Peyer's patch (tissue), 4 donors: ENCODE results near the gene ENG. TPM values are rescaled to one million over a fixed set of nuclear protein-coding genes. Genes with fewer than 3 reads are reported as not detected.

ENCODE experiments used
- DNase-seq, 3 donors: peaks; one replicate each; pipeline ENCODE4 v3.0.0-alpha.2; 2017 to 2019
- H3K27ac ChIP-seq, 4 donors: fragments of 200-600 bp; sonication (generic); one replicate each; pipeline ENCODE4 v1.5.1; 2016 to 2019
- H3K27me3 ChIP-seq, 2 donors: fragments of 200-600 bp; sonication (generic); one replicate each; pipeline ENCODE4 v1.5.1; 2019
- H3K36me3 ChIP-seq, 3 donors: fragments of 200-600 bp; sonication (generic); one replicate each; pipeline ENCODE4 v1.5.1; 2016 to 2019
- H3K4me1 ChIP-seq, 4 donors: fragments of 200-600 bp; sonication (generic); one replicate each; pipeline ENCODE4 v1.5.1; 2016 to 2019
- H3K4me3 ChIP-seq, 4 donors: fragments of 200-600 bp; sonication (generic); 1 replicate in 3 of 4; 2 replicates in 1 of 4; pipeline ENCODE4 v1.5.1; 2016 to 2019; ENCODE audit warnings: mild to moderate bottlenecking in 1 of 4
- H3K9me3 ChIP-seq, 4 donors: fragments of 200-600 bp; sonication (generic); one replicate each; pipeline ENCODE4 v1.5.1; 2016 to 2019; ENCODE audit warnings: mild to moderate bottlenecking in 1 of 4
- POLR2A ChIP-seq, 2 donors: fragments of 450-650 bp; IDR thresholded peaks; one replicate each; pipeline ENCODE4 v1.5.1; 2017; ENCODE audit warnings: antibody characterized with exemption in 2 of 2, mild to moderate bottlenecking in 2 of 2, moderate library complexity in 2 of 2
- total RNA-seq, 4 donors: library from RNA; depleted of rRNA; stranded (reverse); fragments of >200 nt; gene quantifications; one replicate each; pipeline ENCODE4 v1.1.0, GENCODE V29; 2016
- TF ChIP-seq, protein P1 (sequence below), 6 experiments: fragments of 450-650 bp in 4 of 6; fragments of 200-600 bp in 2 of 6; sonication (generic) in 1 of 6; IDR thresholded peaks; one replicate each; pipeline ENCODE4 v1.5.1; 2017 to 2019; ENCODE audit warnings: antibody characterized with exemption in 6 of 6, mild to moderate bottlenecking in 3 of 6, moderate library complexity in 1 of 6

Gene ENG
- total RNA-seq, 4 donors from 2014 or later = 7.0 to 49.5 (median 25.0) TPM

GRCh38 chr9:127772603-127773002, 81.9 kb downstream of the ENG start:
- no peak for DNase-seq
- Histone ChIP-seq H3K4me1 (peaks cover 0 to 23% (median 14%) of the 10 kb centered on the region in 4 donors), H3K27me3 (no peaks in the 10 kb centered on the region), H3K9me3 (no peaks in the 10 kb centered on the region), H3K36me3 (no peaks in the 10 kb centered on the region), H3K27ac (no peak overlapping the region), H3K4me3 (no peak overlapping the region)
- TF ChIP-seq, protein P1, sequence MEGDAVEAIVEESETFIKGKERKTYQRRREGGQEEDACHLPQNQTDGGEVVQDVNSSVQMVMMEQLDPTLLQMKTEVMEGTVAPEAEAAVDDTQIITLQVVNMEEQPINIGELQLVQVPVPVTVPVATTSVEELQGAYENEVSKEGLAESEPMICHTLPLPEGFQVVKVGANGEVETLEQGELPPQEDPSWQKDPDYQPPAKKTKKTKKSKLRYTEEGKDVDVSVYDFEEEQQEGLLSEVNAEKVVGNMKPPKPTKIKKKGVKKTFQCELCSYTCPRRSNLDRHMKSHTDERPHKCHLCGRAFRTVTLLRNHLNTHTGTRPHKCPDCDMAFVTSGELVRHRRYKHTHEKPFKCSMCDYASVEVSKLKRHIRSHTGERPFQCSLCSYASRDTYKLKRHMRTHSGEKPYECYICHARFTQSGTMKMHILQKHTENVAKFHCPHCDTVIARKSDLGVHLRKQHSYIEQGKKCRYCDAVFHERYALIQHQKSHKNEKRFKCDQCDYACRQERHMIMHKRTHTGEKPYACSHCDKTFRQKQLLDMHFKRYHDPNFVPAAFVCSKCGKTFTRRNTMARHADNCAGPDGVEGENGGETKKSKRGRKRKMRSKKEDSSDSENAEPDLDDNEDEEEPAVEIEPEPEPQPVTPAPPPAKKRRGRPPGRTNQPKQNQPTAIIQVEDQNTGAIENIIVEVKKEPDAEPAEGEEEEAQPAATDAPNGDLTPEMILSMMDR (IDR thresholded peaks at IDR 0.05) = no peak
- TF ChIP-seq POLR2A (IDR thresholded peaks at IDR 0.05) = no peak

GRCh38 chr9:127771570-127772189, 82.8 kb downstream of the ENG start:
- Histone ChIP-seq H3K9me3 (no peaks in the 10 kb centered on the region), H3K27ac (peak overlapping the region; percentile 65 to 80 (median 70)), H3K4me3 (peak overlapping the region; percentile 43 to 67 (median 51)), H3K36me3 (no peaks in the 10 kb centered on the region), H3K4me1 (peaks cover 0 to 24% (median 15%) of the 10 kb centered on the region in 4 donors), H3K27me3 (no peaks in the 10 kb centered on the region)
- TF ChIP-seq, protein P1 (IDR thresholded peaks at IDR 0.05) = no peak
- TF ChIP-seq POLR2A (IDR thresholded peaks at IDR 0.05) = no peak
- no peak for DNase-seq

DNA sequence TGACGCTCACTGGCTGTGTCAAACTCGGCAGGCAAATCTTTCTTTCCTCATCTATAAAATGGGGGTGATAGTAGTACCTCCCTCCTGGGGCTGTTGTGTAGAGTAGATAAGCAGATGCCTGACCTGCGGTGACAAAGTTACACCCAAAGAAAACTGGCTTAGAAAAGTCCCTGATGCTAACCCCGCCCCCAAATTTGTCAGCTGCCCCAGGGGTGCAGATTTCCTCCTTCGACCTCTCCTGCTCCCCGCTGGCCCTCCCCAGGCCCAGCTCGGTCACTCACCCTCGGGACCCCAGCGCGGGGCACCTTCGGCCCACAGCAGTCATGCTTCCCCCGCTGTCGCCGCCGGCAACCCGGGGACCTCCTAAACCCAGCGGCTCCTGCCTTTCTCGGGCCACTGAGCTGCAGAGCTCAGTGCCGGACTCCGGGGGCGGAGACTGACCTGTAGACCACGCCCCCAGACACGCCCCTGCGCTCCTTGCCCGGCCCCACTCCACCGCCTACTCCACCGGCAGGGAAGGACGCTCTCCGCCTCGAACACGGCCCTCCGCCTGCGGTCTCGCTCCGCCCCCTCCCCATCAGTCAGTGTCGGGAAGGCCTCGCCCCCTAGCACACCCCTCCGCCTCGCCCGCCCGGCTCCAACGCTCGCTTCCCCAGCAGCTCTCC, 83.4 kb downstream of the ENG start:
- H3K9me3 ChIP-seq = no peaks in the 10 kb centered on the region
- H3K4me1 ChIP-seq = peaks cover 0 to 24% (median 15%) of the 10 kb centered on the region in 4 donors
- TF ChIP-seq POLR2A (IDR thresholded peaks at IDR 0.05) = peak in 1 of 2 donors; percentile 15
- TF ChIP-seq, protein P1 (IDR thresholded peaks at IDR 0.05) = no peak
- peak; percentile 97 to 99 (median 98) for DNase-seq
- peak overlapping the region; percentile 43 to 67 (median 51) for H3K4me3 ChIP-seq
- H3K27me3 ChIP-seq = no peaks in the 10 kb centered on the region
- no peaks in the 10 kb centered on the region for H3K36me3 ChIP-seq
- H3K27ac ChIP-seq = peak overlapping the region; percentile 65 to 80 (median 70)

GRCh38 chr9:127770583-127770904, 83.9 kb downstream of the ENG start:
- DNase-seq = no peak
- Histone ChIP-seq H3K4me1 (peaks cover 0 to 21% (median 15%) of the 10 kb centered on the region in 4 donors), H3K27me3 (no peaks in the 10 kb centered on the region), H3K9me3 (no peaks in the 10 kb centered on the region), H3K4me3 (peak overlapping the region; percentile 43 to 67 (median 51)), H3K27ac (peak overlapping the region; percentile 65 to 80 (median 70)), H3K36me3 (no peaks in the 10 kb centered on the region)
- no peak for TF ChIP-seq POLR2A (IDR thresholded peaks at IDR 0.05)
- TF ChIP-seq, protein P1 (IDR thresholded peaks at IDR 0.05) = no peak

GRCh38 chr9:127769929-127770582, 84.4 kb downstream of the ENG start:
- no peak for TF ChIP-seq POLR2A (IDR thresholded peaks at IDR 0.05)
- TF ChIP-seq, protein P1 (IDR thresholded peaks at IDR 0.05) = no peak
- Histone ChIP-seq H3K4me1 (peaks cover 0 to 21% (median 15%) of the 10 kb centered on the region in 4 donors), H3K9me3 (no peaks in the 10 kb centered on the region), H3K27me3 (no peaks in the 10 kb centered on the region), H3K4me3 (peak overlapping the region in 3 of 4 donors; percentile 46 to 67 (median 56)), H3K27ac (peak overlapping the region; percentile 65 to 80 (median 70)), H3K36me3 (no peaks in the 10 kb centered on the region)
- DNase-seq = no peak
